ENCODE measurements around the gene SAMSN1.

DNA sequence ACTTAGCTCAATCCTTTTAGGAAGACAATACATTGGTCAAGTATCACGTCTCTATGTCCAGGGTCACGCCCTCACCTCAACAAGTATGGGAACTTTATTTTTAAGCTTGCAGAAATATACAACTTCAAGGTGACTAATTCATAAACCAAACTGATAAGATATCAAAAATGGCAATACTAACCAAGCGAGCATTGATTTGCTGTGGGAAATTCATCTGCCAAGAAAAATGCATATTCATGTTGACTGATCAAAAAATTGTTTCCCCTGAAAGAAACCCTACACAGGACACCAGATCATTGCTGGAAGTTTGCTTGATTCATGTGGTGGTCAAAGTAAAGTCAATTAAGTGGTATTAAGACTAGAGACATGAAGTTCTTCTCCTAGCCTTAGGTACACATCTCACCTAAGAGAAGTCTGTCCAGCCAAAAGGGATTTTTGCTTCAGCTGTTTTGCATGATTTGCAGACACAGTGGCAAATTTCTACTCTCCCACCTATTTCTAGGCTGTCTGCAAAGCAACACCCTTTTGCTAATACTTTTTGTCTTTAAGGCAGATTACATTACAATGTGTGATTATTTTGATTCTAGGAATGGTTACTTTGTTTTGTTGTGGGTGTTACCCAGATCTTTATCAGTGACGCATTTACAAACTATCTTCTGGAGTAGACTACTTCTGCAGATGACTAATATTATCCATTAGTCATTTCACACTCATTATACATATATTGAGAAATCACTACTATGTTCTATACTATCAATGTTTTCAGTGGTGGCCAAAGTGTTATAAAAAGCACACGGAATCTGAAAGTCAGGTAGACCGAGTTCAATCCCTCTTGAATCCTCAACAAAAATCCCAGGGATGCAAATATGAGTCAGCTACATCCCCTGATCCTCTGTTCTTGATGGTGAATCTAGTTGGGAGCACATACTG lies 12.4 kb downstream of the SAMSN1 start:
- TF ChIP-seq, protein P1, sequence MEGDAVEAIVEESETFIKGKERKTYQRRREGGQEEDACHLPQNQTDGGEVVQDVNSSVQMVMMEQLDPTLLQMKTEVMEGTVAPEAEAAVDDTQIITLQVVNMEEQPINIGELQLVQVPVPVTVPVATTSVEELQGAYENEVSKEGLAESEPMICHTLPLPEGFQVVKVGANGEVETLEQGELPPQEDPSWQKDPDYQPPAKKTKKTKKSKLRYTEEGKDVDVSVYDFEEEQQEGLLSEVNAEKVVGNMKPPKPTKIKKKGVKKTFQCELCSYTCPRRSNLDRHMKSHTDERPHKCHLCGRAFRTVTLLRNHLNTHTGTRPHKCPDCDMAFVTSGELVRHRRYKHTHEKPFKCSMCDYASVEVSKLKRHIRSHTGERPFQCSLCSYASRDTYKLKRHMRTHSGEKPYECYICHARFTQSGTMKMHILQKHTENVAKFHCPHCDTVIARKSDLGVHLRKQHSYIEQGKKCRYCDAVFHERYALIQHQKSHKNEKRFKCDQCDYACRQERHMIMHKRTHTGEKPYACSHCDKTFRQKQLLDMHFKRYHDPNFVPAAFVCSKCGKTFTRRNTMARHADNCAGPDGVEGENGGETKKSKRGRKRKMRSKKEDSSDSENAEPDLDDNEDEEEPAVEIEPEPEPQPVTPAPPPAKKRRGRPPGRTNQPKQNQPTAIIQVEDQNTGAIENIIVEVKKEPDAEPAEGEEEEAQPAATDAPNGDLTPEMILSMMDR (IDR thresholded peaks at IDR 0.05 in 4 of 5, conservative IDR thresholded peaks at IDR 0.05 in 1 of 5), result no peak
- TF ChIP-seq POLR2A (IDR thresholded peaks at IDR 0.05), result no peak
